ENCODE data around the gene ALDH1A1. TPM values are rescaled to one million over a fixed set of nuclear protein-coding genes. Genes with fewer than 3 reads are reported as not detected.

The ALDH1A1 gene
- total RNA-seq, 4 donors from 2014 or later, result 23.3 to 42.8 (median 30.9) TPM

DNA sequence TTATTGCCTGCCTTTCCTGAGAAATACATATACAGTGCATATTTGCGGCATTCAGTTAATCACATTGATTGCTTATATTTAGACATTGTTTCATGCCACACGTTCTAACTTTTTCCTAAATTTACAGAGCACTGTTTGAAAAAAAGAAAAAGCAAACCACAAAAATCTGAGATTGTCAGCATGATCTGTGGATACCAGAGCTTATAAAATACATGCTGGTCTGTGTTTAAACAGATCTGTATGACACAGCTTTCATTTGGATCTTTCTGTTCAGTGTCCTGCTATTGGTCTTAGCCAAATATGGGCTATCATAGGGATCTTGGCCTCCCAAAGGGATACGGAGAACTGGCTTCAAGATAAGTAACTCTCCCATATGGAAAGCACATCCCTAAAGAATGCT lies 20.2 kb downstream of the ALDH1A1 start:
- Histone ChIP-seq H3K4me1 (peaks cover 0 to 4% of the 10 kb centered on the region in 2 donors), H3K27me3 (no peaks in the 10 kb centered on the region), H3K36me3 (no peaks in the 10 kb centered on the region), H3K9me3 (no peaks in the 10 kb centered on the region), H3K27ac (no peak overlapping the region), H3K4me3 (no peak overlapping the region)
- intact Hi-C loops (cut with DNase I; ENCODE audit: low total_unique reads), result no loop called here
- TF ChIP-seq, protein P1, sequence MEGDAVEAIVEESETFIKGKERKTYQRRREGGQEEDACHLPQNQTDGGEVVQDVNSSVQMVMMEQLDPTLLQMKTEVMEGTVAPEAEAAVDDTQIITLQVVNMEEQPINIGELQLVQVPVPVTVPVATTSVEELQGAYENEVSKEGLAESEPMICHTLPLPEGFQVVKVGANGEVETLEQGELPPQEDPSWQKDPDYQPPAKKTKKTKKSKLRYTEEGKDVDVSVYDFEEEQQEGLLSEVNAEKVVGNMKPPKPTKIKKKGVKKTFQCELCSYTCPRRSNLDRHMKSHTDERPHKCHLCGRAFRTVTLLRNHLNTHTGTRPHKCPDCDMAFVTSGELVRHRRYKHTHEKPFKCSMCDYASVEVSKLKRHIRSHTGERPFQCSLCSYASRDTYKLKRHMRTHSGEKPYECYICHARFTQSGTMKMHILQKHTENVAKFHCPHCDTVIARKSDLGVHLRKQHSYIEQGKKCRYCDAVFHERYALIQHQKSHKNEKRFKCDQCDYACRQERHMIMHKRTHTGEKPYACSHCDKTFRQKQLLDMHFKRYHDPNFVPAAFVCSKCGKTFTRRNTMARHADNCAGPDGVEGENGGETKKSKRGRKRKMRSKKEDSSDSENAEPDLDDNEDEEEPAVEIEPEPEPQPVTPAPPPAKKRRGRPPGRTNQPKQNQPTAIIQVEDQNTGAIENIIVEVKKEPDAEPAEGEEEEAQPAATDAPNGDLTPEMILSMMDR (IDR thresholded peaks at IDR 0.05 in 4 of 5, conservative IDR thresholded peaks at IDR 0.05 in 1 of 5), result no peak
- no peak for TF ChIP-seq POLR2A (IDR thresholded peaks at IDR 0.05)
- no peak for ATAC-seq
- in situ Hi-C loops (cut with MboI; ENCODE audit: low sequenced_read_pairs in 4 of 4), result no loop called here
- no peak for DNase-seq

DNA sequence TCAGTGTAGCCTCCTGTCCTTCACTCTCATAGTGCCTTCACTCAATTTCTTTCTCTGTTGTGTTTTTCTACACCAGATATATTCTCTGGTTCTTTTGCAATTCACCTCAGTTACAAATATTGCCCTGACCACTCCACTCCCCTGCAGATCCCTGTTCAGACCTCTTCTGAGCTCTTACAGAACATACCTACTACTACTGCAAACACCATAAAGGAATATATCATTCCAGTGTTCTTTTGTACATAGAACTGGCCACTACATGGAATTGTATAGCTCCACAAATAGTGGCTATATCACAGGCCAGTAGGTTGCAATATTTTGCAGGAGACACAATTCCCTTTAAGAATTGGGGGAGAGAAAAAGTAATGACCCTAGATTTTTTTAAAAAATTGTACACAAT lies 21.0 kb downstream of the ALDH1A1 start:
- Histone ChIP-seq H3K36me3 (no peaks in the 10 kb centered on the region), H3K4me1 (no peaks in the 10 kb centered on the region), H3K4me3 (no peak overlapping the region), H3K9me3 (no peaks in the 10 kb centered on the region), H3K27ac (no peak overlapping the region), H3K27me3 (no peaks in the 10 kb centered on the region)
- intact Hi-C loops (cut with DNase I; ENCODE audit: low total_unique reads), result no loop called here
- TF ChIP-seq, protein P1 (IDR thresholded peaks at IDR 0.05 in 4 of 5, conservative IDR thresholded peaks at IDR 0.05 in 1 of 5), result no peak
- no peak for TF ChIP-seq POLR2A (IDR thresholded peaks at IDR 0.05)
- in situ Hi-C loops (cut with MboI; ENCODE audit: low sequenced_read_pairs in 4 of 4), result no loop called here
- no peak for ATAC-seq
- DNase-seq, result no peak

GRCh38 chr9:72931437-72931836 lies 21.4 kb downstream of the ALDH1A1 start:
- no peaks in the 10 kb centered on the region for H3K27me3 ChIP-seq
- no peak overlapping the region for H3K4me3 ChIP-seq
- ATAC-seq (no peak), DNase-seq (no peak)
- in situ Hi-C loops (cut with MboI; ENCODE audit: low sequenced_read_pairs in 4 of 4) (no loop called here), intact Hi-C loops (cut with DNase I; ENCODE audit: low total_unique reads) (no loop called here)
- no peaks in the 10 kb centered on the region for H3K9me3 ChIP-seq
- H3K36me3 ChIP-seq, result no peaks in the 10 kb centered on the region
- no peak overlapping the region for H3K27ac ChIP-seq
- TF ChIP-seq, protein P1 (IDR thresholded peaks at IDR 0.05 in 4 of 5, conservative IDR thresholded peaks at IDR 0.05 in 1 of 5), result no peak
- TF ChIP-seq POLR2A (IDR thresholded peaks at IDR 0.05), result no peak
- H3K4me1 ChIP-seq, result no peaks in the 10 kb centered on the region

DNA sequence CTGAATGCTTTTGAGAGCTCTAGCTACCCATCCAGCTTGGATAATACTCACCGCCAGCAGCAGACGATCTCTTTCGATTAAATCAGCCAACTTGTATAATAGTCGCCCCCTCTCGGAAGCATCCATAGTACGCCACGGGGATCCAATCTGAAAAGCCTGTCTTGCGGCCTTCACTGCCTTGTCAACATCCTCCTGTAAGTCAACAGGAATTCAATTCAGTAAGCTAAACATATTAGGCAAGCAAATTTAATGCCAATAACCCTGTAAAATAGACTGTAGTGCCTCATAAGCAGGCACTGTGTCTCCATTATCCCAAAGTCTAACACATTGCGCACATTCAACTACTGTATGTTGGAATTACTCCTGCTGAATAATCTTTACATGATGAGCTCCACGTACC lies 22.0 kb downstream of the ALDH1A1 start:
- no peaks in the 10 kb centered on the region for H3K9me3 ChIP-seq
- H3K27ac ChIP-seq, result no peak overlapping the region
- ATAC-seq (no peak), DNase-seq (no peak)
- no peaks in the 10 kb centered on the region for H3K27me3 ChIP-seq
- no peak overlapping the region for H3K4me3 ChIP-seq
- in situ Hi-C loops (cut with MboI; ENCODE audit: low sequenced_read_pairs in 4 of 4) (no loop called here), intact Hi-C loops (cut with DNase I; ENCODE audit: low total_unique reads) (no loop called here)
- no peaks in the 10 kb centered on the region for H3K4me1 ChIP-seq
- no peaks in the 10 kb centered on the region for H3K36me3 ChIP-seq
- TF ChIP-seq, protein P1 (IDR thresholded peaks at IDR 0.05 in 4 of 5, conservative IDR thresholded peaks at IDR 0.05 in 1 of 5), result no peak
- TF ChIP-seq POLR2A (IDR thresholded peaks at IDR 0.05), result no peak

- no peak for DNase-seq
- TF ChIP-seq, protein P1 (IDR thresholded peaks at IDR 0.05 in 4 of 5, conservative IDR thresholded peaks at IDR 0.05 in 1 of 5), result no peak
- no peak for TF ChIP-seq POLR2A (IDR thresholded peaks at IDR 0.05)
- Histone ChIP-seq H3K27me3 (no peaks in the 10 kb centered on the region), H3K36me3 (no peaks in the 10 kb centered on the region), H3K27ac (no peak overlapping the region), H3K4me3 (no peak overlapping the region), H3K9me3 (no peaks in the 10 kb centered on the region), H3K4me1 (no peaks in the 10 kb centered on the region)
- intact Hi-C loops (cut with DNase I; ENCODE audit: low total_unique reads) (no loop called here), in situ Hi-C loops (cut with MboI; ENCODE audit: low sequenced_read_pairs in 4 of 4) (no loop called here)
- ATAC-seq, result no peak
Observed at GRCh38 chr9:72929542-72929941, 23.3 kb downstream of the ALDH1A1 start.
